Cardiac fibroblast (primary cell): ENCODE results near the gene SH3BP4.

Source experiments
- DNase-seq, 2 donors: peaks; one replicate each; pipeline versions ENCODE4 v3.0.0 to v3.0.0-alpha.2; 2010; ENCODE audit warnings: low read depth in 2 of 2
- H3K4me3 ChIP-seq, 2 donors: replicated peaks in 1 of 2; 1 replicate in 1 of 2; 2 replicates in 1 of 2; pipeline ENCODE4 v1.5.1; 2011; ENCODE audit warnings: low read depth in 2 of 2, low read length in 2 of 2, mild to moderate bottlenecking in 2 of 2, moderate library complexity in 1 of 2
- TF ChIP-seq, protein P1 (sequence below): IDR thresholded peaks from one replicate; pipeline ENCODE4 v1.5.1; 2011; ENCODE audit warnings: low read depth, mild to moderate bottlenecking, low read length, inconsistent platforms

Gene SH3BP4

DNA sequence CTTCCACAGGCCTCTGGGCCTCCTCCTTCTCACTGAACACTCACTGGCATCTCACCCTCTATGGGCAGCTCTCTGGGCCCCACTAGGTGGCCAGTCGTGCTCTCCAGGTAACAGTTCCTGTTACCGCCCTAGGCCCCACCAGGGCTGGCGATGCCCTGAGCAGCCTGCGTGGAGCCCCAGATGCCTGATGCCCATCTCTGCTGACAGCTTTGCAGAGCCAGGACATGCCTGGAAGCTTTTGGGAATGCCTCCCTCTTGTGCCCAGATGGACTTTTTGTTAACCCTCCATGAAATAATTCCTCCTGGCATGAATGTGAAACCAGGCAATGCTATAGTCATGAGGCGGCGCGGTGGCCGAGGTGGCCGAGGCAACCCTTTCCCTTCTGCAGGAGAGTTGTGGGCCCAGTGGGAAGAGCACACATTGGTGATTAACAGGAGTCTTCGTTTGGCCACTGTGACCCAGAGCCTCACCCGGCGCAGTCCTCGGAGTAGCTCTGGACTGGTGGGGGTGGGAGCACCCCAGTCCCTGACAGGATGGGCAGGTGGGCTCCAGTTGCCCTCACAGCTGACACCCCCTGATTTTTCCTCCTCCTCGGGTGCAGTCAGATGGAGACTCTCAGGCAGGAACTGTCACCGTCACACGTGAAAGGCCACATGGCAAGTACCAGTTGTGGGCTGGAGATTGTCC is 80.0 kb downstream of the SH3BP4 start:
- no peak overlapping the region for H3K4me3 ChIP-seq
- TF ChIP-seq, protein P1, sequence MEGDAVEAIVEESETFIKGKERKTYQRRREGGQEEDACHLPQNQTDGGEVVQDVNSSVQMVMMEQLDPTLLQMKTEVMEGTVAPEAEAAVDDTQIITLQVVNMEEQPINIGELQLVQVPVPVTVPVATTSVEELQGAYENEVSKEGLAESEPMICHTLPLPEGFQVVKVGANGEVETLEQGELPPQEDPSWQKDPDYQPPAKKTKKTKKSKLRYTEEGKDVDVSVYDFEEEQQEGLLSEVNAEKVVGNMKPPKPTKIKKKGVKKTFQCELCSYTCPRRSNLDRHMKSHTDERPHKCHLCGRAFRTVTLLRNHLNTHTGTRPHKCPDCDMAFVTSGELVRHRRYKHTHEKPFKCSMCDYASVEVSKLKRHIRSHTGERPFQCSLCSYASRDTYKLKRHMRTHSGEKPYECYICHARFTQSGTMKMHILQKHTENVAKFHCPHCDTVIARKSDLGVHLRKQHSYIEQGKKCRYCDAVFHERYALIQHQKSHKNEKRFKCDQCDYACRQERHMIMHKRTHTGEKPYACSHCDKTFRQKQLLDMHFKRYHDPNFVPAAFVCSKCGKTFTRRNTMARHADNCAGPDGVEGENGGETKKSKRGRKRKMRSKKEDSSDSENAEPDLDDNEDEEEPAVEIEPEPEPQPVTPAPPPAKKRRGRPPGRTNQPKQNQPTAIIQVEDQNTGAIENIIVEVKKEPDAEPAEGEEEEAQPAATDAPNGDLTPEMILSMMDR = no peak
- DNase-seq = no peak

DNA sequence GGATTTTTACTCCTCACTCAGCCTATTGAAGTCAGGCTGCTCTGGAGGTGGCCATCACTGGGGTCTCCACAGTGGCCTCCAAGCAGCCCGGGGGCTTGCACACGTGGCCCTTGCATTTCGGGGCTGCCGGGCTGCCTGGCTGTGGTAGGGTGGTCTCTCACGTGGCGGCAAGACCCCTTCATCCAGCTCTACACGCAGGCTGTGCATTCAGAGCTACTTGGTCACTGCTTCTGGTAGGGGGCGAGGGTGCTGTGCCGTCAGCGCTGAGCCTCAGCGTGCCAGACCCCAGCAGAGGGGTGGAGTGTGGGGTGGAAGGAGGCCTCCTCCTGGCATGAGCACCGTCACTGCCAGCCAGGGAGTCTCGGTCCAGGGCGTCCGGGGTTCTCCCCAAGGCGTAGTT is 80.6 kb downstream of the SH3BP4 start:
- no peak overlapping the region for H3K4me3 ChIP-seq
- DNase-seq = no peak
- TF ChIP-seq, protein P1 = no peak

DNA sequence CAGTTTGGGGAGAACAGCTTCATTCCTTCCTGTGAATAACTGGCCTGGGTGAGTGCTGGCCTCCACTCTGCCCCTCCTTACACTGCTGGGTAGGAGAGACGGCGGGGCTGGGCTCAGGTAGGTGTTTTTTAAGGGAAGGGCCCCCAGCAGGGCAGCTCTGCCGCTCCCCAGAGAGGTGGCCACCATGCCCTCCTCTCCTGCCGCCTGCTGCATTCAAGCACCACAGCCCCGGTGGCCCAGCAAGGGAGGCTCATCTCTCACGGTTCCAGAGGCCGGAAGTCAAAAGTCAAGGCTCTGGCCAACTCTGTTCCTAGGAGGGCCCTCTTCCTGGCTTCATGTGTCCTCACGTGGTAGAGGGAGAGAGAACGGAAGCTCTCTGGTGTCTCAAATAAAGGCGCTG is 81.1 kb downstream of the SH3BP4 start:
- no peak overlapping the region for H3K4me3 ChIP-seq
- DNase-seq = no peak
- TF ChIP-seq, protein P1 = no peak

DNA sequence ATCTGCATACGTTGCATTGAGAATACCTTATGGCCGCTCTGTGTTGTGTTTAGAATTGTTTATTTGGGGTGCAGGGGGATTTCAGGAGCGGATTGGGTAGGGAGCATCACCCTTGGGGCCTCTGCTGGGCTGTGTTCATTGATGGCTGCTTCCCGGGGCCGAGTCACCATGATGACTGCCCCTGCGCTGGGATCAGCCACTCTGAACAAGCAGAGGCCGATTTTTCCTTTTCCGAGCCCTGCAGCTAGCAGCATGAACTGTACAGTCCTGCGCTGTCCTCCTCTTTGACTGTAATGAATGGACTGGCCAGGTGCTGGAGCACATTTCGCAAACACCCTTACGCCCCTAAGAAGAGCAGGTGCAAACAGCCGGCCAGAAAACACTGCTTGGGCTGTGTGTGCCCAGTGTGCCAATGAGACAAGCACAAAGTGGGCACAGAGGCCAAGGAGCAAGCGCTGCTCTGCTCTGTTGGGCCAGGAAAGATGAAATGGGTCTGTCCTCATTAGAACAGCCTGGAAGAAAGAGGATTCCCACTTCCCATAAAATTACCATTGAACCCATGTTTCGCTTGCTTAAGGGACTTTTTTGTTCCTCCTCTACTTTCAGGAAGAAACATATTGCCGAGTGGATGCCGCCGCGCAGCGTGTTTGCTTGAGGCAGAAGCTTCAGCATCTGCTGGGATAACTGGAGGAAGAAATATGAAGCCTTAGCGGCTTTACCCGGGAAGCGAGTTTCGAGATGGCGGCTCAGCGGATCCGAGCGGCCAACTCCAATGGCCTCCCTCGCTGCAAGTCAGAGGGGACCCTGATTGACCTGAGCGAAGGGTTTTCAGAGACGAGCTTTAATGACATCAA is 82.7 kb downstream of the SH3BP4 start:
- H3K4me3 ChIP-seq = no peak overlapping the region
- TF ChIP-seq, protein P1 = no peak
- DNase-seq = no peak

DNA sequence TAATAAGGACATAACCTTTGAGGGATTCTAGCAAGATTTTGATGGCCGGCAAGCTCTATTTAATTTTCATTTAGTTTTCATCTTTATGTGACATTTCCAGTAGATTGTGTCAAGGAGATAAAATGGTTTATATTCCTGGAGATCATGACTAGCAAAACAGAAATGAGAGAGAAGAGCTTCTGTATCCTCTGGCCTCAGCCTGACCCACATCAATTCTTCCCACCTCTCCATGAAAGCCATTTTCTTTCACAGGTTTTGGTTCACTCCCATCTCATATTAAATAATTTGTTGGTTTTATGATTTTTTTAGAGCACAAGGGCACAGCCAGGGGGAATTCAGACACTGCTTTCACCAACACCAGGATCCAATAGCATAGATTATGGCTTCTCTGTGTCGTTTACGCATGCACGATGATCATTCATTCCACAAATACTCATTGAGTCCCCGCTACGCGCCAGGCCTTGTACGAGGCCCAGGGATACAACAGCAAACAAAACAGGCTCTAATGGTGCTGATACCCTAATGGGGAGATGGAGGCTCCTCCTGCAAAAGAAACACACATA is 85.9 kb downstream of the SH3BP4 start:
- TF ChIP-seq, protein P1 = no peak
- no peak for DNase-seq
- no peak overlapping the region for H3K4me3 ChIP-seq

DNA sequence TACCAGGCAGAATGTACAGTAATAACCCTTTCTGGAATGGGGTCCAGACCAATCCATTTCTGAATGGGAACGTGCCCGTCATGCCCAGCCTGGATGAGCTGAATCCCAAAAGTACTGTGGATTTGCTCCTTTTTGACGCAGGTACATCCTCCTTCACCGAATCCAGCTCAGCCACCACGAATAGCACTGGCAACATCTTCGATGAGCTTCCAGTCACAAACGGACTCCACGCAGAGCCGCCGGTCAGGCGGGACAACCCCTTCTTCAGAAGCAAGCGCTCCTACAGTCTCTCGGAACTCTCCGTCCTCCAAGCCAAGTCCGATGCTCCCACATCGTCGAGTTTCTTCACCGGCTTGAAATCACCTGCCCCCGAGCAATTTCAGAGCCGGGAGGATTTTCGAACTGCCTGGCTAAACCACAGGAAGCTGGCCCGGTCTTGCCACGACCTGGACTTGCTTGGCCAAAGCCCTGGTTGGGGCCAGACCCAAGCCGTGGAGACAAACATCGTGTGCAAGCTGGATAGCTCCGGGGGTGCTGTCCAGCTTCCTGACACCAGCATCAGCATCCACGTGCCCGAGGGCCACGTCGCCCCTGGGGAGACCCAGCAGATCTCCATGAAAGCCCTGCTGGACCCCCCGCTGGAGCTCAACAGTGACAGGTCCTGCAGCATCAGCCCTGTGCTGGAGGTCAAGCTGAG is 89.6 kb downstream of the SH3BP4 start:
- no peak for DNase-seq
- TF ChIP-seq, protein P1 = no peak
- H3K4me3 ChIP-seq = no peak overlapping the region
